Left lung (tissue), 10 donors: ENCODE measurements around the gene PGM2. TPM values are rescaled to one million over a fixed set of nuclear protein-coding genes. Genes with fewer than 3 reads are reported as not detected.

Experiments
- ATAC-seq: fragments of 200-7000 bp; cut with Tn5 transposase; one replicate; pipeline ENCODE4 v1.9.1; 2020; ENCODE audit warnings: moderate library complexity
- DNase-seq, 4 donors: peaks; one replicate each; pipeline ENCODE4 v3.0.0-alpha.2; 2013 to 2020
- H3K27ac ChIP-seq, 2 donors: fragments of 200-600 bp; sonication (generic) in 1 of 2; one replicate each; pipeline versions ENCODE4 v1.5.0 to v1.8.0; 2020 to 2021
- H3K27me3 ChIP-seq, 2 donors: fragments of 200-600 bp; sonication (generic) in 1 of 2; one replicate each; pipeline versions ENCODE4 v1.5.0 to v1.8.0; 2020 to 2021
- H3K36me3 ChIP-seq, 2 donors: fragments of 200-600 bp; sonication (generic) in 1 of 2; one replicate each; pipeline versions ENCODE4 v1.5.0 to v1.8.0; 2020 to 2021
- H3K4me1 ChIP-seq, 2 donors: fragments of 200-600 bp; one replicate each; pipeline ENCODE4 v1.8.0; 2021
- H3K4me3 ChIP-seq, 2 donors: fragments of 200-600 bp; sonication (generic) in 1 of 2; one replicate each; pipeline versions ENCODE4 v1.5.0 to v1.8.0; 2020 to 2021; ENCODE audit warnings: mild to moderate bottlenecking in 1 of 2
- H3K9me3 ChIP-seq, 2 donors: fragments of 200-600 bp; sonication (generic) in 1 of 2; one replicate each; pipeline versions ENCODE4 v1.5.0 to v1.8.0; 2020 to 2021
- CTCF ChIP-seq, 2 donors: fragments of 200-600 bp; sonication (generic) in 1 of 2; IDR thresholded peaks; one replicate each; pipeline versions ENCODE4 v1.5.0 to v1.8.0; 2021; ENCODE audit warnings: antibody characterized with exemption in 2 of 2
- intact Hi-C, 2 donors: fragments of 100-400 bp; cut with DNase I; formaldehyde crosslinking; loops; one replicate each; pipeline versions ENCODE4 v1.11.2 to v1.14.2; 2022
- polyA plus RNA-seq, 6 donors: library from polyadenylated mRNA; unstranded; fragments of 120-200 nt; gene quantifications; one replicate each; pipeline ENCODE4 v1.2.1, GENCODE V29; 2013; ENCODE audit not compliant: insufficient read length in 6 of 6
- total RNA-seq, 2 donors: library from RNA; stranded (reverse); fragmentation: NEBNext Ultra II Directional; extraction: Animal tissue kit (Norgen Biotek cat#: 25700); gene quantifications; one replicate each; pipeline ENCODE4 v1.2.1, GENCODE V29; 2021
- donor health status: DM: no; HTN: yes; CAD: no.
- donor health status: DM: no; HTN: no; CAD: no.

Gene PGM2
- total and polyA plus RNA-seq, 8 donors: 23.0 to 30.2 (median 27.2) TPM

DNA sequence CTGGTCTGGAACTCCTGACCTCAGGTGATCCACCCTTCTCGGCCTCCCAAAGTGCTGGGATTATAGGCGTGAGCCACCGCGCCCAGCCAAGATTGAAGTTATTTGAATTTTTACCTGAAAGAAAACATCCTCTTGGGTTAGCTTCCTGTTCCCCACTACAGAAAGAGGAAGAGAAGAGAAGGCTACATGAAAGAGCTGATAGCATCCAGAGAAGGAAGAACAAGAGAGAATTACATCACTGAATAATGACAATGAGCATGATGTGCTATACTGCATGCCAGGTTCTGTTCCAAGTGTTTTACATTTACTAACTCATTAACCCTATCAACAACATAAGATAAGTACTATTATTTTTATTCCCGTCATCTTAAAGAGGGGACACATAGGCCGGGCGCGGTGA is 52.9 kb downstream of the PGM2 start:
- no peaks in the 10 kb centered on the region for H3K27me3 ChIP-seq
- peak overlapping the region in 1 of 2 donors; percentile 72 for H3K27ac ChIP-seq
- intact Hi-C loops: no loop called here
- H3K4me1 ChIP-seq: peaks cover 0 to 10% of the 10 kb centered on the region in 2 donors
- peak; percentile 21 for ATAC-seq
- DNase-seq: no peak
- no peaks in the 10 kb centered on the region for H3K36me3 ChIP-seq
- no peaks in the 10 kb centered on the region for H3K9me3 ChIP-seq
- H3K4me3 ChIP-seq: no peak overlapping the region
- no peak for TF ChIP-seq CTCF (IDR thresholded peaks at IDR 0.05)

GRCh38 chr4:37881811-37882210 is 55.3 kb downstream of the PGM2 start:
- Histone ChIP-seq H3K9me3 (no peaks in the 10 kb centered on the region), H3K36me3 (no peaks in the 10 kb centered on the region), H3K27ac (no peak overlapping the region), H3K4me1 (peaks cover 0 to 3% of the 10 kb centered on the region in 2 donors), H3K27me3 (no peaks in the 10 kb centered on the region), H3K4me3 (no peak overlapping the region)
- intact Hi-C loops: no loop called here
- TF ChIP-seq CTCF (IDR thresholded peaks at IDR 0.05): no peak
- DNase-seq: no peak
- ATAC-seq: no peak

- Histone ChIP-seq H3K27ac (no peak overlapping the region), H3K9me3 (no peaks in the 10 kb centered on the region), H3K27me3 (no peaks in the 10 kb centered on the region), H3K4me3 (no peak overlapping the region), H3K4me1 (peaks cover 0 to 3% of the 10 kb centered on the region in 2 donors), H3K36me3 (no peaks in the 10 kb centered on the region)
- TF ChIP-seq CTCF (IDR thresholded peaks at IDR 0.05): no peak
- intact Hi-C loops: no loop called here
- ATAC-seq: no peak
- DNase-seq: no peak
Measured at GRCh38 chr4:37882665-37883296, 56.3 kb downstream of the PGM2 start.

DNA sequence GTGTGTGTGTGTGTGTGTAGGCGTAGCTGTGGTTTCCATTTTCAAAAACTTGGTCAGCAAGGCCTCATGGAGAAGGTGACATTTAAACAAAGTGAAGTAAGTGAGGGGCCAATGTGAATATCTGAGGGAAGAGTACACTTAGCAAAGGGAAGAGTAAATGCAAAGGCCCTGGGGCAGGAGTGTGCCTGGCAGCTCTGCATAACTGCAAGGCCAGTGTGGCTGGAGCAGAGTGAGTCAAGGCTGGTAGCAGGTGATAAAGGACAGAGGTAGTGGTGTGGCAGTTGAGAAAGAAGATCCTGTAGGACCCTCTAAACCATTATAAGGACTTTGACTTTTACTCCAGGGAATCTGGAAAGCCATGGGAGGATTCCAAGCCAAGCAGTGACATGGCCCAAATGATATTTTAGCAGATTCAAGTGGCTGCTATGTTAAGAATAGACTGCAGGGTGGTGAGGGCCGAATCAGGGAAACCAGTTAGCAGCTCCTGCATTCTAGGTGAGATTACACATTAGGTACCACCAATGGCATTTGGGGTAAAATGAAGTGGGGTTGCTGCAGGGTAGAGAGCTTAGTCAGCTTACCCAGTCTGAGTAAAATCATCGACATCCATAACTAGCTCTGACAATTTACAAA is 58.5 kb downstream of the PGM2 start:
- no peak for DNase-seq
- peak; percentile 16 for ATAC-seq
- Histone ChIP-seq H3K27ac (no peak overlapping the region), H3K36me3 (no peaks in the 10 kb centered on the region), H3K9me3 (no peaks in the 10 kb centered on the region), H3K4me1 (peaks cover 0 to 6% of the 10 kb centered on the region in 2 donors), H3K27me3 (peaks cover 0 to 5% of the 10 kb centered on the region in 2 donors), H3K4me3 (no peak overlapping the region)
- intact Hi-C loops: no loop called here
- no peak for TF ChIP-seq CTCF (IDR thresholded peaks at IDR 0.05)

DNA sequence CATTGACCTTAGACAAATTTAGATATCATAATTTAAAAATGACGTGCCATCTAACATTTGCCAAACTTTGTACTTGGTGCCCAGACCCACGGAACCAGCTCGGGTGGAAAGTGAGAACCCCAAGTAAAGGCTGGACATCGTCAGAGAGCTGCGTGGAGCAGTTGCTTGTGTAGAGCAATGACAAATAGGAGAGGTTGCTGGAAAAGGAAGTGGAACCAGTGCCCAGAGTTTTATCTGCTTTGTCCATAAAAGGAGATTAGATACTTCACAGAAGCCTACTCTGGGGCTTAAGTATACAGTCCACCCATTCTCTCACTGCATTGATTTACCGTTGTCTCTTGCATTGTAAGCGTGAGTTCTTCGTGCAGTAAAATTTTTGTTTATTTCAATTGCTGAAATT is 59.0 kb downstream of the PGM2 start:
- ATAC-seq: peak; percentile 64
- H3K27ac ChIP-seq: no peak overlapping the region
- H3K4me1 ChIP-seq: peaks cover 0 to 11% of the 10 kb centered on the region in 2 donors
- H3K27me3 ChIP-seq: peaks cover 0 to 10% of the 10 kb centered on the region in 2 donors
- no peaks in the 10 kb centered on the region for H3K9me3 ChIP-seq
- intact Hi-C loops: no loop called here
- no peaks in the 10 kb centered on the region for H3K36me3 ChIP-seq
- no peak for TF ChIP-seq CTCF (IDR thresholded peaks at IDR 0.05)
- DNase-seq: peak in 1 of 4 donors; percentile 36
- H3K4me3 ChIP-seq: no peak overlapping the region
